Tibial nerve (tissue), 4 donors: ENCODE results near the gene DPAGT1.

Experiments used
- EP300 ChIP-seq, 2 donors: sonication (generic); formaldehyde crosslinking; IDR thresholded peaks; one replicate each; pipeline ENCODE4 v1.6.1; 2017; ENCODE audit warnings: antibody characterized with exemption in 2 of 2, mild to moderate bottlenecking in 1 of 2
- POLR2A ChIP-seq, 2 donors: fragments of 450-650 bp; IDR thresholded peaks; one replicate each; pipeline ENCODE4 v1.6.1; 2017; ENCODE audit warnings: antibody characterized with exemption in 2 of 2, mild to moderate bottlenecking in 2 of 2, moderate library complexity in 2 of 2
- TF ChIP-seq, protein P1 (sequence below), 5 experiments: fragments of 200-600 bp in 3 of 5; fragments of 450-650 bp in 2 of 5; sonication (generic) in 3 of 5; IDR thresholded peaks; one replicate each; pipeline ENCODE4 v1.5.1; 2016 to 2019; ENCODE audit warnings: antibody characterized with exemption in 5 of 5, mild to moderate bottlenecking in 3 of 5, moderate library complexity in 2 of 5

DNA sequence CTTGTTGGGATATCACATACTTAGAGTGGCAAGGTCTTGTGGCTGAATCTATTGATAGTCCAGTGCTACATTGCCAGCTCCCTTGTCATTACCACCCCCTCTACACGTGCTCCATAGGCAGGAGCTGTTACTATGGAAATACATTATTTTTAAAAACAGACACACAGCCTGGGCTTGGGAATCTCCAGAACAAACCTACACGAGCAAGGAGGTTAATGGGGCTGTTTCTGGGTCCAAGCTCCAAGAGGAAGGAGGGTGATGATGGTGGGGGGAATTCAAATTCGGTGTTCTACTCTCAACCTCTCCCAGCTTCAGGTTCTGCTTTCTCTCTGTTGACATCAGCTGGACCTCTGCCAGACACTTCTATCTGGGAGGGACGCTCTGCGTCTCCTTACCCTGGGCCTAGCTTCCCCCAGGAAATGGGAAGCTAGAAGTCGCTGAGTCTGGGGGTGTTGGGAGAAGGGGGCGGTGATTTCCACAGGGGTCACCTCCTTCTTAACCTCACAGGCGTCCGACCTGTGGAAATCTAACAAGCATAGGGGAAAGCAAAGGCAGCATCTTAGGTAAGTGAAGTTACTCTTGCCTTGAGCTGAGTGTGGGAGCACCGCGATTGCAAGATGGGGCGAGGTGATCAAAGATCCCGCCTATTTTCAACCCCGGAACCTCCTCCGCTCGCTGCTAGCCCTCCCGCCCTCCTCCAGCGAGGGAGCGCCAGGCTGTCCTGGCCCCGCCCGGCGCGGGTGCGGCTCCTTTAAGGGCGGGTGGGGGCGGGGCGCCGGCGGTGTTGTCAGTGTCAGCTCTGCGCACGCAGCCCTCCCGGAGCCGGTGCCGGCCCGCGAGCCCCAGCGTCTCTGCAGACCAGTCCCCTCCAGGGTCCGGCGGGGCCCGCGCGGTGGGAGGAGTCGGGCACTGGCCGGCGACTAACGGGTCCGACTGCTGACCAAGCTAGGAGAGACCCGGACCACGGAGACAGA, 5.2 kb upstream of the DPAGT1 start, which contains the start of gene C2CD2L:
- TF ChIP-seq, protein P1, sequence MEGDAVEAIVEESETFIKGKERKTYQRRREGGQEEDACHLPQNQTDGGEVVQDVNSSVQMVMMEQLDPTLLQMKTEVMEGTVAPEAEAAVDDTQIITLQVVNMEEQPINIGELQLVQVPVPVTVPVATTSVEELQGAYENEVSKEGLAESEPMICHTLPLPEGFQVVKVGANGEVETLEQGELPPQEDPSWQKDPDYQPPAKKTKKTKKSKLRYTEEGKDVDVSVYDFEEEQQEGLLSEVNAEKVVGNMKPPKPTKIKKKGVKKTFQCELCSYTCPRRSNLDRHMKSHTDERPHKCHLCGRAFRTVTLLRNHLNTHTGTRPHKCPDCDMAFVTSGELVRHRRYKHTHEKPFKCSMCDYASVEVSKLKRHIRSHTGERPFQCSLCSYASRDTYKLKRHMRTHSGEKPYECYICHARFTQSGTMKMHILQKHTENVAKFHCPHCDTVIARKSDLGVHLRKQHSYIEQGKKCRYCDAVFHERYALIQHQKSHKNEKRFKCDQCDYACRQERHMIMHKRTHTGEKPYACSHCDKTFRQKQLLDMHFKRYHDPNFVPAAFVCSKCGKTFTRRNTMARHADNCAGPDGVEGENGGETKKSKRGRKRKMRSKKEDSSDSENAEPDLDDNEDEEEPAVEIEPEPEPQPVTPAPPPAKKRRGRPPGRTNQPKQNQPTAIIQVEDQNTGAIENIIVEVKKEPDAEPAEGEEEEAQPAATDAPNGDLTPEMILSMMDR (IDR thresholded peaks at IDR 0.05), result no peak
- peak; percentile 18 to 70 for TF ChIP-seq EP300 (IDR thresholded peaks at IDR 0.05)
- peak in 1 of 2 donors; percentile 45 for TF ChIP-seq POLR2A (IDR thresholded peaks at IDR 0.05)
